ENCODE data around the gene CACNA2D4. TPM values are rescaled to one million over a fixed set of nuclear protein-coding genes. Genes with fewer than 3 reads are reported as not detected.
A peak's percentile ranks its signal among the peaks of the same experiment; 100 is the strongest.

CACNA2D4 gene
- total and polyA plus RNA-seq, 2 of the 13 experiments (the other 11 are each of a cell fraction or from before 2014, with no cell fraction given), result 14.2 to 136 TPM

GRCh38 chr12:1758887-1759286 is 159.6 kb downstream of the CACNA2D4 start (continued):
- TF ChIP-seq, protein P1, sequence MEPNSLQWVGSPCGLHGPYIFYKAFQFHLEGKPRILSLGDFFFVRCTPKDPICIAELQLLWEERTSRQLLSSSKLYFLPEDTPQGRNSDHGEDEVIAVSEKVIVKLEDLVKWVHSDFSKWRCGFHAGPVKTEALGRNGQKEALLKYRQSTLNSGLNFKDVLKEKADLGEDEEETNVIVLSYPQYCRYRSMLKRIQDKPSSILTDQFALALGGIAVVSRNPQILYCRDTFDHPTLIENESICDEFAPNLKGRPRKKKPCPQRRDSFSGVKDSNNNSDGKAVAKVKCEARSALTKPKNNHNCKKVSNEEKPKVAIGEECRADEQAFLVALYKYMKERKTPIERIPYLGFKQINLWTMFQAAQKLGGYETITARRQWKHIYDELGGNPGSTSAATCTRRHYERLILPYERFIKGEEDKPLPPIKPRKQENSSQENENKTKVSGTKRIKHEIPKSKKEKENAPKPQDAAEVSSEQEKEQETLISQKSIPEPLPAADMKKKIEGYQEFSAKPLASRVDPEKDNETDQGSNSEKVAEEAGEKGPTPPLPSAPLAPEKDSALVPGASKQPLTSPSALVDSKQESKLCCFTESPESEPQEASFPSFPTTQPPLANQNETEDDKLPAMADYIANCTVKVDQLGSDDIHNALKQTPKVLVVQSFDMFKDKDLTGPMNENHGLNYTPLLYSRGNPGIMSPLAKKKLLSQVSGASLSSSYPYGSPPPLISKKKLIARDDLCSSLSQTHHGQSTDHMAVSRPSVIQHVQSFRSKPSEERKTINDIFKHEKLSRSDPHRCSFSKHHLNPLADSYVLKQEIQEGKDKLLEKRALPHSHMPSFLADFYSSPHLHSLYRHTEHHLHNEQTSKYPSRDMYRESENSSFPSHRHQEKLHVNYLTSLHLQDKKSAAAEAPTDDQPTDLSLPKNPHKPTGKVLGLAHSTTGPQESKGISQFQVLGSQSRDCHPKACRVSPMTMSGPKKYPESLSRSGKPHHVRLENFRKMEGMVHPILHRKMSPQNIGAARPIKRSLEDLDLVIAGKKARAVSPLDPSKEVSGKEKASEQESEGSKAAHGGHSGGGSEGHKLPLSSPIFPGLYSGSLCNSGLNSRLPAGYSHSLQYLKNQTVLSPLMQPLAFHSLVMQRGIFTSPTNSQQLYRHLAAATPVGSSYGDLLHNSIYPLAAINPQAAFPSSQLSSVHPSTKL (CRISPR knock-in tag; IDR thresholded peaks at IDR 0.05), result peak; percentile 36; the same call in 1 of the 2 replicates
- TF ChIP-seq ZNF362 (CRISPR knock-in tag; IDR thresholded peaks at IDR 0.05; ENCODE audit: borderline replicate concordance) (no peak), KAT8 (CRISPR knock-in tag; IDR thresholded peaks at IDR 0.05) (no peak)
- TF ChIP-seq, protein P2, sequence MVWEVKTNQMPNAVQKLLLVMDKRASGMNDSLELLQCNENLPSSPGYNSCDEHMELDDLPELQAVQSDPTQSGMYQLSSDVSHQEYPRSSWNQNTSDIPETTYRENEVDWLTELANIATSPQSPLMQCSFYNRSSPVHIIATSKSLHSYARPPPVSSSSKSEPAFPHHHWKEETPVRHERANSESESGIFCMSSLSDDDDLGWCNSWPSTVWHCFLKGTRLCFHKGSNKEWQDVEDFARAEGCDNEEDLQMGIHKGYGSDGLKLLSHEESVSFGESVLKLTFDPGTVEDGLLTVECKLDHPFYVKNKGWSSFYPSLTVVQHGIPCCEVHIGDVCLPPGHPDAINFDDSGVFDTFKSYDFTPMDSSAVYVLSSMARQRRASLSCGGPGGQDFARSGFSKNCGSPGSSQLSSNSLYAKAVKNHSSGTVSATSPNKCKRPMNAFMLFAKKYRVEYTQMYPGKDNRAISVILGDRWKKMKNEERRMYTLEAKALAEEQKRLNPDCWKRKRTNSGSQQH (CRISPR knock-in tag; IDR thresholded peaks at IDR 0.05; ENCODE audit: low read depth), result no peak
- TF ChIP-seq, protein P3, sequence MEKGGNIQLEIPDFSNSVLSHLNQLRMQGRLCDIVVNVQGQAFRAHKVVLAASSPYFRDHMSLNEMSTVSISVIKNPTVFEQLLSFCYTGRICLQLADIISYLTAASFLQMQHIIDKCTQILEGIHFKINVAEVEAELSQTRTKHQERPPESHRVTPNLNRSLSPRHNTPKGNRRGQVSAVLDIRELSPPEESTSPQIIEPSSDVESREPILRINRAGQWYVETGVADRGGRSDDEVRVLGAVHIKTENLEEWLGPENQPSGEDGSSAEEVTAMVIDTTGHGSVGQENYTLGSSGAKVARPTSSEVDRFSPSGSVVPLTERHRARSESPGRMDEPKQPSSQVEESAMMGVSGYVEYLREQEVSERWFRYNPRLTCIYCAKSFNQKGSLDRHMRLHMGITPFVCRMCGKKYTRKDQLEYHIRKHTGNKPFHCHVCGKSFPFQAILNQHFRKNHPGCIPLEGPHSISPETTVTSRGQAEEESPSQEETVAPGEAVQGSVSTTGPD (CRISPR knock-in tag; IDR thresholded peaks at IDR 0.05), result no peak
